H9 (cell line): ENCODE data around the gene ESPL1. TPM values are rescaled to one million over a fixed set of nuclear protein-coding genes. Genes with fewer than 3 reads are reported as not detected.
A peak's percentile ranks its signal among the peaks of the same experiment; 100 is the strongest.

Source experiments
- DNase-seq: peaks from one replicate; pipeline ENCODE4 v3.0.0-alpha.2; 2017
- H2AFZ ChIP-seq: one replicate; pipeline ENCODE4 v1.6.1; 2013; ENCODE audit warnings: mild to moderate bottlenecking, low read length, control low read depth, moderate library complexity
- H2AK5ac ChIP-seq: 2 replicates; pipeline ENCODE4 v1.6.1; 2013; ENCODE audit warnings: low read length, control low read depth, mixed read lengths; ENCODE audit not compliant: insufficient read length
- H2BK120ac ChIP-seq: one replicate; pipeline ENCODE4 v1.6.1; 2013; ENCODE audit warnings: low read depth, mild to moderate bottlenecking, low read length, control low read depth, inconsistent platforms; ENCODE audit not compliant: poor library complexity, severe bottlenecking
- H2BK12ac ChIP-seq: 2 replicates; pipeline ENCODE4 v1.6.1; 2013; ENCODE audit warnings: low read length, control low read depth, mixed read lengths, low read depth; ENCODE audit not compliant: insufficient read length
- H2BK15ac ChIP-seq: 2 replicates; pipeline ENCODE4 v1.6.1; 2013; ENCODE audit warnings: low read depth, low read length, control low read depth
- H2BK20ac ChIP-seq: one replicate; pipeline ENCODE4 v1.6.1; 2013; ENCODE audit warnings: low read depth, mild to moderate bottlenecking, low read length, control low read depth, inconsistent platforms; ENCODE audit not compliant: poor library complexity, severe bottlenecking
- H2BK5ac ChIP-seq: 2 replicates; pipeline ENCODE4 v1.6.1; 2013; ENCODE audit warnings: low read length, control low read depth, mixed read lengths; ENCODE audit not compliant: insufficient read length
- H3K14ac ChIP-seq: 2 replicates; pipeline ENCODE4 v1.6.1; 2013; ENCODE audit warnings: low read length, control low read depth; ENCODE audit not compliant: insufficient read depth
- H3K18ac ChIP-seq: 2 replicates; pipeline ENCODE4 v1.6.1; 2013; ENCODE audit warnings: low read depth, mild to moderate bottlenecking, mixed read lengths, low read length, control low read depth; ENCODE audit not compliant: insufficient read length
- H3K23ac ChIP-seq: 2 replicates; pipeline ENCODE4 v1.6.1; 2013; ENCODE audit warnings: low read length, control low read depth, mixed read lengths, low read depth; ENCODE audit not compliant: insufficient read length
- H3K23me2 ChIP-seq: 2 replicates; pipeline ENCODE4 v1.6.1; 2013; ENCODE audit warnings: low read depth, mild to moderate bottlenecking, mixed read lengths, low read length, control low read depth; ENCODE audit not compliant: insufficient read length, poor library complexity, severe bottlenecking
- H3K27ac ChIP-seq: 2 replicates; pipeline ENCODE4 v1.5.1; 2013; ENCODE audit warnings: low read length, control low read depth, mixed read lengths, low read depth; ENCODE audit not compliant: insufficient read length
- H3K27me3 ChIP-seq: 2 replicates; pipeline ENCODE4 v1.6.1; 2013; ENCODE audit warnings: low read length, control low read depth, inconsistent platforms; ENCODE audit not compliant: insufficient read depth
- H3K4ac ChIP-seq: 2 replicates; pipeline ENCODE4 v1.6.1; 2013; ENCODE audit warnings: low read depth, mild to moderate bottlenecking, control low read depth, inconsistent platforms, low read length, moderate library complexity
- H3K4me1 ChIP-seq: 2 replicates; pipeline ENCODE4 v1.6.1; 2013; ENCODE audit warnings: low read length, control low read depth, inconsistent platforms; ENCODE audit not compliant: insufficient read depth
- H3K4me2 ChIP-seq: 2 replicates; pipeline ENCODE4 v1.6.1; 2013; ENCODE audit warnings: low read length, control low read depth, mixed read lengths; ENCODE audit not compliant: insufficient read length, insufficient read depth
- H3K56ac ChIP-seq: 2 replicates; pipeline ENCODE4 v1.6.1; 2013; ENCODE audit warnings: low read depth, mild to moderate bottlenecking, mixed read lengths, low read length, control low read depth; ENCODE audit not compliant: insufficient read length
- H3K79me1 ChIP-seq: 2 replicates; pipeline ENCODE4 v1.6.1; 2013; ENCODE audit warnings: low read depth, mild to moderate bottlenecking, moderate library complexity, low read length, control low read depth, inconsistent platforms; ENCODE audit not compliant: insufficient read depth, poor library complexity, severe bottlenecking
- H3K79me2 ChIP-seq: 2 replicates; pipeline ENCODE4 v1.6.1; 2013; ENCODE audit warnings: low read length, control low read depth, inconsistent platforms; ENCODE audit not compliant: insufficient read depth
- H3K9ac ChIP-seq: 2 replicates; pipeline ENCODE4 v1.6.1; 2013; ENCODE audit warnings: low read length, control low read depth, mixed read lengths; ENCODE audit not compliant: insufficient read length; ENCODE audit errors: extremely low read depth
- H3K9me3 ChIP-seq: one replicate; pipeline ENCODE4 v1.6.1; 2013; ENCODE audit warnings: low read depth, low read length, inconsistent platforms; ENCODE audit not compliant: control insufficient read depth
- H3T11ph ChIP-seq: one replicate; pipeline ENCODE4 v1.6.1; 2013; ENCODE audit warnings: mild to moderate bottlenecking, low read length, control low read depth, inconsistent platforms
- H4K20me1 ChIP-seq: one replicate; pipeline ENCODE4 v1.6.1; 2013; ENCODE audit not compliant: control insufficient read depth, insufficient read length, insufficient read depth
- H4K5ac ChIP-seq: 2 replicates; pipeline ENCODE4 v1.6.1; 2013; ENCODE audit warnings: low read depth, mild to moderate bottlenecking, mixed read lengths, low read length, control low read depth; ENCODE audit not compliant: insufficient read length
- H4K8ac ChIP-seq: replicated peaks from 2 replicates; pipeline ENCODE4 v1.6.1; 2013; ENCODE audit warnings: low read length, control low read depth, mixed read lengths, low read depth; ENCODE audit not compliant: insufficient read length
- H4K91ac ChIP-seq: 2 replicates; pipeline ENCODE4 v1.6.1; 2013; ENCODE audit warnings: low read depth, mild to moderate bottlenecking, moderate library complexity, mixed read lengths, low read length, control low read depth; ENCODE audit not compliant: insufficient read length
- H3K27ac Mint-ChIP-seq, 3 experiments: 2 replicates in 2 of 3; 3 replicates in 1 of 3; pipeline ENCODE4 v1.8.0; 2020 to 2021; ENCODE audit warnings: mixed read lengths in 3 of 3, mild to moderate bottlenecking in 1 of 3, moderate library complexity in 1 of 3
- H3K27me3 Mint-ChIP-seq: 2 replicates; pipeline ENCODE4 v1.8.0; 2021; ENCODE audit warnings: low read depth, mild to moderate bottlenecking, moderate library complexity, mixed read lengths
- H3K36me3 Mint-ChIP-seq, 3 experiments: 2 replicates in 2 of 3; 3 replicates in 1 of 3; pipeline ENCODE4 v1.8.0; 2020 to 2021; ENCODE audit warnings: low read depth in 3 of 3, mixed read lengths in 3 of 3; ENCODE audit not compliant: insufficient read depth in 1 of 3
- H3K4me1 Mint-ChIP-seq, 2 experiments: 2 replicates each; pipeline ENCODE4 v1.8.0; 2020; ENCODE audit warnings: mixed read lengths in 2 of 2
- H3K4me3 Mint-ChIP-seq, 2 experiments: 2 replicates in 1 of 2; 3 replicates in 1 of 2; pipeline ENCODE4 v1.8.0; 2020 to 2021; ENCODE audit warnings: mild to moderate bottlenecking in 2 of 2, mixed read lengths in 2 of 2, moderate library complexity in 1 of 2
- H3K9me3 Mint-ChIP-seq, 2 experiments: 2 replicates in 1 of 2; 3 replicates in 1 of 2; pipeline ENCODE4 v1.8.0; 2020; ENCODE audit warnings: mild to moderate bottlenecking in 2 of 2, mixed read lengths in 2 of 2, moderate library complexity in 1 of 2
- CTCF ChIP-seq: fragments of 200-600 bp; sonication (generic); conservative IDR thresholded peaks from 3 replicates; pipeline ENCODE4 v1.8.0; 2021; ENCODE audit warnings: antibody characterized with exemption, mild to moderate bottlenecking
- WGBS: extraction: QIAGEN DNeasy Blood & Tissue Kit; methylation state at CpG from one replicate; pipeline ENCODE4 v1.1.7; 2013; ENCODE audit warnings: missing lambda C conversion rate, low lambda C conversion rate, mixed read lengths; ENCODE audit not compliant: insufficient read length; ENCODE audit errors: extremely low coverage; 5-methylcytosine and 5-hydroxymethylcytosine counted together
- total RNA-seq: library from RNA; stranded (reverse); gene quantifications from 2 replicates; pipeline ENCODE4 v1.2.1, GENCODE V29; 2021

Gene ESPL1
- total RNA-seq, 1 experiment from 2014 or later: 43.2 TPM

GRCh38 chr12:53338017-53338416 is 69.9 kb downstream of the ESPL1 start:
- Histone ChIP-seq H3K23me2 (no peaks in the 10 kb centered on the region), H3K27ac (no peak overlapping the region), H4K8ac (no peak overlapping the region), H3K9me3 (no peaks in the 10 kb centered on the region), H3K18ac (no peak overlapping the region), H3K79me2 (no peaks in the 10 kb centered on the region), H3K9ac (no peak overlapping the region), H3K4me2 (no peak overlapping the region), H3K23ac (no peak overlapping the region), H3K27me3 (no peaks in the 10 kb centered on the region; the same call in 1 of the 2 replicates), H4K5ac (no peak overlapping the region), H2BK12ac (no peak overlapping the region), H3K4me1 (no peaks in the 10 kb centered on the region; the same call in 1 of the 2 replicates), H2BK5ac (no peak overlapping the region), H4K91ac (no peak overlapping the region), H4K20me1 (no peaks in the 10 kb centered on the region), H3K56ac (no peak overlapping the region), H2BK120ac (no peak overlapping the region), H3T11ph (no peak overlapping the region), H3K79me1 (no peaks in the 10 kb centered on the region), H2AFZ (no peak overlapping the region), H2AK5ac (no peak overlapping the region), H2BK20ac (no peak overlapping the region), H3K14ac (no peak overlapping the region), H2BK15ac (no peak overlapping the region), H3K4ac (no peak overlapping the region)
- no peak for TF ChIP-seq CTCF
- Mint-ChIP-seq H3K4me1 (peaks cover 18 to 27% of the 10 kb centered on the region in 2 experiments), H3K36me3 (no peaks in the 10 kb centered on the region), H3K9me3 (no peaks in the 10 kb centered on the region), H3K27me3 (peaks cover 75% of the 10 kb centered on the region), H3K4me3 (no peak overlapping the region), H3K27ac (peak overlapping the region in 1 of 3 experiments; percentile 14; a peak in 2 of 7 replicates)
- WGBS: no CpG with 5 or more reads among the region's 11 CpGs
- DNase-seq: no peak
